Stimulated activated CD4-positive, alpha-beta T cell treated with anti-CD3 and anti-CD28 coated beads, Interleukin-1b, Interleukin-23, amount 100 ng/mL, for 24 hours (primary cell): ENCODE data around the gene ZNF493.
A peak's percentile ranks its signal among the peaks of the same experiment; 100 is the strongest.

Experiments used
- DNase-seq, 4 experiments: peaks; one replicate each; pipeline ENCODE4 v3.0.0-alpha.2; 2020; ENCODE audit warnings: low read depth in 4 of 4, low spot score in 1 of 4

Gene ZNF493

DNA sequence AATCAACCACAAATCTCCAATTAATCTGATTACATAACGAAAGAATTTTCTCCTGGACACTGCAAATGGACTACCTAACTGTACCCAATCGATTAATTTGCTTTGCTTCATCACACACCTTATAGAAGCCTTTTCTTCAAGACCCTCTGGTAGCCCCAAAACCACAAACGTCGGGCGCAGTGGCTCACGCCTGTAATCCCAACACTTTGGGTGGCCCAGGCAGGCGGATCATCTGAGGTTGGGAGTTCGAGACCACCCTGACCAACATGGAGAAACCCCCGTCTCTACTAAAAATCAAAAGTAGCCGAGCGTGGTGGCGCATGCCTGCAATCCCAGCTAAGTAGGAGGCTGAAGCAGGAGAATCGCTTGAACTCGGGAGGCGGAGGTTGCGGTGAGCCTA, 65.6 kb downstream of the ZNF493 start:
- DNase-seq: no peak

- DNase-seq: peak in 2 of 4 experiments; percentile 22 to 27
Observed at GRCh38 chr19:21463449-21464105, 66.6 kb downstream of the ZNF493 start.

GRCh38 chr19:21466627-21467026, 69.7 kb downstream of the ZNF493 start:
- no peak for DNase-seq

- no peak for DNase-seq
Observed at GRCh38 chr19:21468791-21469190, 71.9 kb downstream of the ZNF493 start.

DNA sequence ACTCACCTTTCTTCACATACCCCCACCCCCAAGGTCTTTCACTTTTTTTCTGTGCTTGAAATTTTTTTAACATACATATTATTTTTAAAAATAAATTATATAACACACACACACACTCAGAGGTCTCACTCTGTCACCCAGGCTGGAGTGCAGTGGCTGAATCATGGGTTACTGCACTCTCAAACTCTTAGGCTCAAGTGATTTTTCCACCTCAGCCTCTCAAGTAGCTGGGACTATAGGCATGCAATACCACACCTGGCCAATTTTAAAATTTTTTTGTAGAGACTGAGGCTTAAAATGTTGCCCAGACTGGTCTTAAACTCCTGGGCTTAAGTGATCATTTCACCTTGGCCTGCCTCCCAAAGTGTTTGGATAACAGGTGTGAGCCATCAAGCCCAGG, 75.6 kb downstream of the ZNF493 start:
- no peak for DNase-seq

- peak; percentile 23 to 81 (median 63) for DNase-seq
Observed at GRCh38 chr19:21474671-21475181, 77.8 kb downstream of the ZNF493 start.
